HepG2 (cell line): ENCODE measurements around the gene CKS2. TPM values are rescaled to one million over a fixed set of nuclear protein-coding genes. Genes with fewer than 3 reads are reported as not detected.

ENCODE experiments used
- AKAP8 ChIP-seq: sonication (generic); formaldehyde crosslinking; IDR thresholded peaks from 2 replicates; pipeline ENCODE4 v1.5.1; 2020; ENCODE audit warnings: mild to moderate bottlenecking, missing genetic modification reagents
- ATF2 ChIP-seq: sonication (generic); formaldehyde crosslinking; IDR thresholded peaks from 2 replicates; pipeline ENCODE4 v1.4.0; 2020; ENCODE audit warnings: missing genetic modification reagents
- ATM ChIP-seq: fragments of 450-650 bp; IDR thresholded peaks from 2 replicates; pipeline ENCODE4 v1.7.1; 2017; ENCODE audit warnings: mild to moderate bottlenecking, borderline replicate concordance
- DR1 ChIP-seq: sonication (generic); formaldehyde crosslinking; IDR thresholded peaks from 2 replicates; pipeline ENCODE4 v1.8.0; 2021; ENCODE audit warnings: mild to moderate bottlenecking, missing genetic modification reagents, inconsistent platforms
- MBD4 ChIP-seq: IDR thresholded peaks from 2 replicates; pipeline ENCODE4 v1.6.1; 2012; ENCODE audit warnings: low read length, inconsistent platforms, borderline replicate concordance
- MIER3 ChIP-seq: IDR thresholded peaks from 2 replicates; pipeline ENCODE4 v1.6.1; 2016; ENCODE audit warnings: missing compliant biosample characterization, borderline replicate concordance
- MTA3 ChIP-seq: sonication (generic); formaldehyde crosslinking; IDR thresholded peaks from 2 replicates; pipeline ENCODE4 v1.4.0; 2020; ENCODE audit warnings: missing genetic modification reagents
- MXI1 ChIP-seq: IDR thresholded peaks from 3 replicates; pipeline ENCODE4 v1.6.1; 2012; ENCODE audit warnings: low read depth, low read length, inconsistent platforms, borderline replicate concordance
- RAD21 ChIP-seq: fragments of 450-650 bp; formaldehyde crosslinking; IDR thresholded peaks from 2 replicates; pipeline ENCODE4 v1.5.0; 2020; ENCODE audit warnings: mild to moderate bottlenecking
- REL ChIP-seq: sonication (generic); formaldehyde crosslinking; conservative IDR thresholded peaks from 2 replicates; pipeline ENCODE4 v1.8.0; 2022; ENCODE audit warnings: mild to moderate bottlenecking, missing genetic modification reagents, moderate library complexity
- SMARCE1 ChIP-seq: fragments of 450-650 bp; IDR thresholded peaks from 2 replicates; pipeline ENCODE4 v1.6.1; 2017; ENCODE audit warnings: borderline replicate concordance
- ZBTB7A ChIP-seq: sonication (generic); formaldehyde crosslinking; IDR thresholded peaks from 2 replicates; pipeline ENCODE4 v1.8.0; 2022; ENCODE audit warnings: mild to moderate bottlenecking, missing genetic modification reagents
- ZNF264 ChIP-seq: sonication (generic); formaldehyde crosslinking; IDR thresholded peaks from 2 replicates; pipeline ENCODE4 v1.4.0; 2020; ENCODE audit warnings: missing genetic modification reagents
- ZNF350 ChIP-seq: sonication (generic); formaldehyde crosslinking; IDR thresholded peaks from 2 replicates; pipeline ENCODE4 v1.4.0; 2020; ENCODE audit warnings: mild to moderate bottlenecking, low read depth, missing genetic modification reagents, borderline replicate concordance
- ZNF510 ChIP-seq: sonication (generic); formaldehyde crosslinking; IDR thresholded peaks from 2 replicates; pipeline ENCODE4 v1.4.0; 2020; ENCODE audit warnings: low read depth, mild to moderate bottlenecking, missing genetic modification reagents
- ZNF639 ChIP-seq: conservative IDR thresholded peaks from 2 replicates; pipeline ENCODE4 v1.6.1; 2018; ENCODE audit warnings: missing genetic modification reagents
- ZNF777 ChIP-seq: sonication (generic); formaldehyde crosslinking; IDR thresholded peaks from 2 replicates; pipeline ENCODE4 v1.4.0; 2020; ENCODE audit warnings: missing genetic modification reagents
- ZNF839 ChIP-seq: sonication (generic); formaldehyde crosslinking; IDR thresholded peaks from 2 replicates; pipeline ENCODE4 v1.4.0; 2020; ENCODE audit warnings: missing genetic modification reagents, mild to moderate bottlenecking, borderline replicate concordance
- polyA plus RNA-seq, 8 experiments: library from polyadenylated mRNA; depleted of rRNA in 3 of 8; stranded (reverse) in 7 of 8; unstranded in 1 of 8; fragments of >200 nt; fragmentation: Illumina TruSeq in 4 of 8; extraction: Trizol in 4 of 8; gene quantifications; 2 replicates each; pipeline versions ENCODE4 v1.2.1 to v1.2.3, GENCODE V29; 2011 to 2016; ENCODE audit warnings: low read depth in 4 of 8, missing spikeins in 1 of 8, mixed read lengths in 1 of 8; ENCODE audit not compliant: insufficient read depth in 1 of 8
- total RNA-seq, 5 experiments: library from RNA; depleted of rRNA; stranded (reverse); fragments of >200 nt; fragmentation: Illumina TruSeq; extraction: Trizol; gene quantifications; 2 replicates each; pipeline ENCODE4 v1.2.3, GENCODE V29; 2016; ENCODE audit warnings: low read depth in 1 of 5

The CKS2 gene
- total and polyA plus RNA-seq, 2 of the 13 experiments (the other 11 are each of a cell fraction or from before 2014, with no cell fraction given) = 251 to 317 TPM

- TF ChIP-seq MBD4 (no peak), ATM (no peak), ZNF350 (peak; percentile 82), ATF2 (peak; percentile 95), SMARCE1 (no peak), DR1 (CRISPR knock-in tag) (peak; percentile 89), MIER3 (CRISPR knock-in tag) (no peak), MXI1 (peak; percentile 76; the same call in 2 of the 3 replicates), MTA3 (CRISPR knock-in tag) (no peak), ZNF510 (CRISPR knock-in tag) (no peak), REL (CRISPR knock-in tag) (0 out of 2 replicates have a peak, but pooled peaks have one; percentile 60), ZNF777 (CRISPR knock-in tag) (peak; percentile 89), ZNF264 (no peak), ZNF839 (CRISPR knock-in tag) (no peak), AKAP8 (no peak), ZNF639 (peak; percentile 56; the same call in 1 of the 2 replicates), RAD21 (CRISPR knock-in tag) (peak; percentile 49), ZBTB7A (CRISPR knock-in tag) (no peak)
These were observed at the start of gene CKS2 (continued) for GRCh38 chr9:89310475-89311345.
